GM19397 (cell line): ENCODE measurements around the gene LARGE1.
A peak's percentile ranks its signal among the peaks of the same experiment; 100 is the strongest.

Experiments used
- ATAC-seq: cut with Tn5 transposase; IDR thresholded peaks from one replicate; pipeline ENCODE4 v1.9.1; 2021; ENCODE audit warnings: mild to moderate bottlenecking, moderate library complexity; ENCODE audit not compliant: unreplicated experiment

The LARGE1 gene

DNA sequence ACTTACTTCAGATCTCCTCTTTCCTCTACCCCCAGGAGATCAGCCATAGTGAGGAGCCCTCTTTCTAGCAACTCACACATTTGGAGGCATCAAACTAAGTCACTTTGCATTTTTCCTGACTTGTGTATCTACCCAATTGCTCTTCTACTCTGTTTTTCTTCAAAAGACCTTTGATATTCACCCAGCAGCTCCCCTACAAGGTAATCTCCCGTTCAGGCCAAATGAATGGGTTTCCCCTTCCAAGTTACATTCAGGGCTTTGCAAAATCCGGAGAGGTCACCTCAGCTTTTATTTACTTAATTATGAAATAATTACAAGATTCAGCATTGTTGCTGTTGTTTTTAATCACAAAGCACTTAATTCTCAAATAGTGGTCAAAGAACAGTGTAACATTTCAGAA lies 6.1 kb downstream of the LARGE1 start:
- ATAC-seq = no peak

GRCh38 chr22:33913188-33913587 lies 7.1 kb downstream of the LARGE1 start:
- no peak for ATAC-seq

GRCh38 chr22:33909911-33910310 lies 10.4 kb downstream of the LARGE1 start:
- no peak for ATAC-seq

DNA sequence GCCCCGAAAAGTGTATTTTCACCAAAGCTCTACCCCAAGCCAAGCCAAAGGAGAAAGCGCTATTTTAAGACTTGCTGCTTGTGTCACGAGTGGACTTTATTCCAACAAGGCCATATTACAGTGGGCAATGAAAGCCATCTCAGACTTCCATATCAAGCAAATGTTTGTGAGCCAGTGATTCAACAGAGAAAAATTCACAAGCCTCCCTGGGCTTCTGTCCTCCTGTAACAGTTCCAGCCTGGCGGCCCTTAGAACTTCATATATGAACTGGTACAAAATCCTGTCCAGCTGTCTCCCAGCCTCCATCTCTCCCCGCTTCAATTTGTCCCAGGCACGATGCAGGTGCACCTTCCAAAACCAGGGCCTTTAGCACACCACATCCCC lies 11.2 kb downstream of the LARGE1 start:
- no peak for ATAC-seq

- no peak for ATAC-seq
Observed at GRCh38 chr22:33908171-33909074, 11.9 kb downstream of the LARGE1 start.

DNA sequence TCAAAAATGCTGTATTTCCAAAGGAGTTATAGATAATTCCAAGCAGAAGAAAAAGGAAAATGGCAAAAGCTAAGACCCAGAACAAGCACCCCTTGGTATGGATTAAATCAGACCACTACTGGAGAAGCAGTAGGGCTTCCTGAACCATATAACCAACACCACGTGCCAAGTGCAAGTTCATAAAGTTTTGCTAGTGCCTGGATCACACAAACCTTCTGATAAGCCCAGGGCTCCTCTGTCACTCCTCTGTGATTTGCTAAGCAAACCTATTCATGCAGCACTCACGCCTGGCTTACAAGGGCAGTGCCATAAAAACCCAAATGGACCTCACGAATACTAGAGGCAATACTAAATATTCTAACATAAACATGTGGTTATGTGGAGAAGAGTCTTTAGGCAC lies 13.3 kb downstream of the LARGE1 start:
- no peak for ATAC-seq

DNA sequence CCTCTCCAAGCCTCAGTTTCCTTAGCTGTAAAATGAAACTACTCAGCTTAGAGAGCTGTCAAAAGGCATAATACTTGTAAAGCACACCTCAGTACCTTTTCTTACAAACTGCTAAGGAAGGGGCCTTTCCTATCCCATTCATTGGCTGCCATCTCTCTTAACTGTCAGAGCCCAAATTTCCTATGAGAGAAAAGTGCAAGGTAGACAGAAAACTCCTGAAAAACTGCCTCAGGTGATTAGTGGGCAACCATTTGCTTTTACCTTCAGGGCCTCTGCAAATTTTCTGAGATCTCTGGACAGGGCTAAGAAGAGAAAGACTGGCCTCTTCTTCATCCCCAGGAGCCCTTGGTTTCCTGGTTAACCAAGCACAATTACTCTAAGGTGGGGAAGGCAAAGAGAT lies 13.8 kb downstream of the LARGE1 start:
- no peak for ATAC-seq

DNA sequence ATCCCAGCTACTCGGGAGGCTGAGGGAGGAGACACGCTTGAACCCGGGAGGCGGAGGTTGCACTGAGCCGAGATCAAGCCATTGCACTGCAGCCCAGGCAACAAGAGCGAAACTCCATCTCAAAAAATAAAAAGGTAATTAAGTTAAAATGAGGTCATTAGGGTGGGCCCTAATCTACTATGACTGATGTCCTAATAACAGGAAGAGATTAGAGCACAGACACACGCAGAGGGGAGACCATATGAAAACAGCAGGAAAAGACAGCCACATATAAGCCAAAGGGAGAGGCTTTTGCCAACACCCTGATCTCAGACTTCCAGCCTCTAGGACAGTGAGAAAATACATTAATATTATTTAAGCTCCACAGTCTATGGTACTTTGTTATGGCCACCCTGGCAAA lies 17.3 kb downstream of the LARGE1 start:
- no peak for ATAC-seq

DNA sequence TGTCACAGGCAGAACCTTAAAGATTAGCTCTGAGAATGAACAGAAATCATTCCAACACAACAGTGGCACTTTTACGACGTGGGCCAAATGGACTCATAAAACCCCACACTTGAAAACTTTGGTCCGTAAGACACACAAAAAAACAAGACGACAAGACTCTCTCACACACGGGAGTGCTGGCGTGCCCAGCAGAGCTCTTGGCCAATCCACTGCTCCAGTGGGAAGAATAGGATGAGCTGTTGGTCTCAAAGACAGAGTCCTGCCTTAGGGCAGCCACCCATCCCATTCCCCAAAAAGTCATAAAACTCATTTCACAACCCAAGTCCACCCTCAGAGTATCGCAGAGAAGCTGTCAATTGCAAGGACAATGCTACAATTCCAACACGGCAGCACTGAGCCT lies 18.2 kb downstream of the LARGE1 start:
- ATAC-seq = no peak

GRCh38 chr22:33898121-33898520 lies 22.2 kb downstream of the LARGE1 start:
- ATAC-seq = no peak

DNA sequence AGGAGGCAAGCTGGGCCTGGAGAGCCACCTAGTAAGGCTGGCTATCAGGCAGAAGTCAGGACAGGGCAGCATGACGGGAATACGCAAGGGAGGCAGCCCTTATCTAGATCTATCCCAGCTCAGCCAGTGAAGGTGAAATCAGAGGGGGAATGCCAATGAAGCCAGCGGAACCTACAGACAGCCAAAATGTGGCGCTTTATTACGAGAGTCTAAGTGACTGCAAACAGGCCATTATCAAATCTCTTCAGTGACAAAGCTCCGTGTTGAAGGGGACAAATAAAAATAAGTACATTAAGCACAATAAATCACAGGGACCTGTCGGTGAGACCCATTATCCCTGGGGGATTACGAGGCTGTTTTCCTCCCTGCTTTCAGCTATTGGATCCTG lies 22.8 kb downstream of the LARGE1 start:
- no peak for ATAC-seq

DNA sequence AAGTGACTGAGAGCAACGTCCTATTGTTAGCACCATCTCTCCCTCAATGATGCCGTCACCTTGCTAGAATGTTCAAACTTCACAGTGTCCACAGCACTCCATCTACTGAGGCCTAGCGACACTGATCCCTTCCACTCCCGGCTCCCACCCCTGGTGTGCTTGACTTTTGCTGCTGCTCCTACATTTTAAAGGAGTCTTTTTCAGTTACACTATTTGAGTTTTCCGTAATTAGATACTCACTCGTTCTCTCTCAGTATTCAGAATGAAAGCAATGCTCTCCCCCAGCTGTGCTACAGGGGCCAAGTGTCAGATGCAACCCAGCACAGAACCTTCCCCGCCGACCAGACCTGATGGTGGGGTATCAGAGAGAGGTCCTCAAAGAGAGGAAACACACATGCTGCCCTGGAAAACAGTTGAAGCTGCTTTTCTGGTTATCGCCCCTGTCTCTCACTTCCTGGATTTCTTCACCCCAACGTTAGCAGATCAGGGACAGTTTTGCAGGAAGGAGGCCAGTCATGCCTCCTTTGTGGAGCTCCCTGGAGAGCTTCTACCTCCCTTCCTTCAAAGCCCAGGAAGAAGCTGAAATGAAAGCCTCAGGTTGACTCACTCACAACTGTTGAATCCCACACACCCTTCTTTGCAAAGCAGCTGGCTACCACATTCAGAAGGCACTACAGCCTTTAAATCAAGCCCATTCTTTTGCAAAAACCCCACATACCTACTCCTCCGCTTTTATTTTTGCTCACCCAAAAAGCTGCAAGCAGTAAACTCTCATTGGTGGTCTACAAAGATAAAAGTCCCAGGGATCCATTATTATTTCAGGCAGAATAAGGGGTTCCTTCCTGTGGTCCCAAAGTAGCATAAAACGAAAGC lies 23.5 kb downstream of the LARGE1 start:
- peak; percentile 43 for ATAC-seq

- peak; percentile 63 for ATAC-seq
Observed at GRCh38 chr22:33896154-33896553, 24.1 kb downstream of the LARGE1 start.

GRCh38 chr22:33895444-33895843 lies 24.8 kb downstream of the LARGE1 start:
- no peak for ATAC-seq

DNA sequence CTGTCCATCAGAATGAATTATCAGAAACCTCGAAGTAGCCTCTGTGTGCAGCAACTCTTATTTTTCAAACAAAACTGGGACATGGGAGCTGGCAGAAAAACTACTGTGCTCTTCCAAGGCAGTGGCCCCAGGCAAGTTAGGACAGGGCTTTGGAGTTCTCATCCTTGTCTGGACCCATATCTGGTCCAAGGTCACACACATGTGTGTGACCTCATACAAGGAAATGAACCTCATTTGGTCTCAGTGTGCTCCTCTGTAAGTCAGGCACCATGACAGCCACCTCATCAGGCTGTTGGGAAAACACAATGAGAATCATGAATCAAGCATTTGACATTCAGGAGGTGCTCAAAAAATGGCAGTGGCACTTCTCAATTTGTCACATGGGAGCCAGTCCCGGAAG lies 25.8 kb downstream of the LARGE1 start:
- no peak for ATAC-seq

DNA sequence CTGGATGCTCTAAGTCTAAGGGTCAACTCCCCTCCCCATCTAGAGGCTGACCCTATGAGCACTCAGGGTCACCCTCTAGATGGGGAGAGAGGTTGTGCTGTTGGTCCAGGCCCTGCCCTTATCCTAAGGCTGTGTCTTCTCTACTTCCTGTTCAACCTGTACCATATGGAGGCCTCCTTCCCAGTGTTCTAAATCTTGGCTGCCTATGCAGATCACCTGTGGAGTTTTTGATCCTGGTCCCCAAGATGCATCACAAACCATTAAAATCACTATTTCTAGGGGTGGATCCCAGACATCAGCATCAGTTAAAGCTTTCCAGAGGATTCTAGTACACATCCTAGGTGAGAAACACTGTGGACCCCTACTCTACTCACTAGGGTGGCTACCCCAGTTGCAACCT lies 26.2 kb downstream of the LARGE1 start:
- no peak for ATAC-seq

GRCh38 chr22:33893512-33893911 lies 26.8 kb downstream of the LARGE1 start:
- no peak for ATAC-seq

- ATAC-seq = no peak
Observed at GRCh38 chr22:33891992-33892391, 28.3 kb downstream of the LARGE1 start.

DNA sequence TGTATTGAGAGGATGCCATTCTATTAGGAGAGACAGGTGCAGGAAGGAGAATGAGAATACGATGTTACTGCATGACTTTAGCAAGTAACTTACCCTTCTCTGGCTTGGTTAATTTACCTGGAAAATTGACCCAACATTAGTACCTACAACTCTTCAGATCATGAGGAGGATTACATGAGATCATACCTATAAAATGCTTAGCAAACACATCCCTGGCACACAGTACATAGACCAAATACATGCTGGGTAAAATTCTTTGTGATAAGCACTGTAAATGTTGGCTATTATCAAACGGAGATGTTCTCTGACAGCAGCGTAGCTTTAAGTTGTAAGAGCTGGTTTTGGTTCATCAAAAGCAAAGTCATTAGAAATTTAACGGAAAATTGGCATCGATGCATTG lies 28.8 kb downstream of the LARGE1 start:
- no peak for ATAC-seq

- ATAC-seq = peak; percentile 50
Observed at GRCh38 chr22:33889748-33890147, 30.5 kb downstream of the LARGE1 start.

- ATAC-seq = no peak
Observed at GRCh38 chr22:33888821-33889220, 31.5 kb downstream of the LARGE1 start.

DNA sequence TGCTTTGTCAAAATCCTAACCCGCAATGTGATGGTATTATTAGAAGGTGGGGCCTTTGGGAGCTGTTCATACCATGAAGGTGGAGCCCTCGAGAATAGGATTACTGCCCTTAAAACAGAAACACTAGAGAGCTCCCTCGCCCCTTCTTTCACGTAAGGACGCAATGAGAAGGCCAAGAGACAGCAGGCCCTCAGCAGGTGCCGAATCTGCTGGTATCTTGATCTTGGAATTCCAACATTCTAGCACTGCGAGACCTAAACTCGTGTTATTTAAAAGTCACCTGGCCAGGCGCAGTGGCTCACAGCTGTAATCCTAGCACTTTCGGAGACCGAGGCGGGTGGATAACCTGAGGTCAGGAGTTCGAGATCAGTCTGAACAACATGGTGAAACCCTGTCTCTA lies 33.1 kb downstream of the LARGE1 start:
- ATAC-seq = no peak
